ENCODE measurements around the gene CDK10. TPM values are rescaled to one million over a fixed set of nuclear protein-coding genes. Genes with fewer than 3 reads are reported as not detected.

Gene CDK10
- total and polyA plus RNA-seq, 9 of the 15 experiments (the other 6 are each of a cell fraction or from before 2014, with no cell fraction given): 2.0 to 85.1 (median 40.1) TPM

DNA sequence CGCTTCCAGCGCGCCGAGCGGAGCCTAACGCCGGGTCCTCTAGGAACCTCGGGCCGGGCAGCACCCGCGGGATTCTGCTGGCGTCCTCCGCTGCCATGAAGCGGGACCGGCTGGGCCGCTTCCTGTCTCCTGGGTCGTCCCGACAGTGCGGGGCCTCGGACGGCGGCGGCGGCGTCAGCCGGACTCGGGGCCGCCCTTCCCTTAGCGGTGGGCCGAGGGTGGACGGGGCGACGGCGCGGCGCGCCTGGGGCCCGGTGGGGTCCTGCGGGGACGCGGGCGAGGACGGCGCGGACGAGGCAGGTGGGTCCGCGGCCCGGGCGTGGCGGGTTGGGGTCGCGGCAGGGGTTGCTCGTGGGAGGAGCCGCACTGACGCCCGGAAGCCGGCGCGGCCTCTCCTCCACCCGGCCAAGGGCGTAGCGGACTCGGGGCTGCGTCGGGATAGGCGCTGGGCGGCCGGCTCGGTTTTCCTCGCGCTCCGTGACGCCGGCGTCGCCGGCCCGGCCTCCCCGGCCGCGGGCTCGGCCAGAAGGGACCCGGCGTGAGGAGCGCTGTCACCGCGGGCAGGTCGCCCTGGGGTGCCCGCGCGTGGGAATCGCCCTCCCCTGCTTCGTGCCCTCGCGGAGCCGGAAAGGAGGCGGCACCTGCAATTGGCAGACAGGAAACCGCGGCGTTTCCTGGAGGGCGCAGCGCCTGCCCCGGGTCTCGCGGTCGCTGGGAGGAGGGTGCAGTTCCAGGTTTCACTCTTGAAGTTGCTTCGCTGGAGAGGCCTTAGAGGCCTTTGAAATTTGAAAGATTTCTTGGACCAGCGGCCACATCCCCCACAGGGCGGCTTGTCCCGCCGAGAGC lies 35.3 kb downstream of the CDK10 start (continued):
- TF ChIP-seq, protein P1, sequence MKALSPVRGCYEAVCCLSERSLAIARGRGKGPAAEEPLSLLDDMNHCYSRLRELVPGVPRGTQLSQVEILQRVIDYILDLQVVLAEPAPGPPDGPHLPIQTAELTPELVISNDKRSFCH (CRISPR knock-in tag; IDR thresholded peaks at IDR 0.05): no peak
- TF ChIP-seq, protein P1 (tag; IDR thresholded peaks at IDR 0.05): peak; percentile 47; the same call in 1 of the 2 replicates
- TF ChIP-seq GABPA (tag; conservative IDR thresholded peaks at IDR 0.05; ENCODE audit: low read depth): no peak
- TF ChIP-seq GATAD2B (IDR thresholded peaks at IDR 0.05; ENCODE audit: borderline replicate concordance): no peak; the same call in 1 of the 2 replicates
- TF ChIP-seq, protein P2, sequence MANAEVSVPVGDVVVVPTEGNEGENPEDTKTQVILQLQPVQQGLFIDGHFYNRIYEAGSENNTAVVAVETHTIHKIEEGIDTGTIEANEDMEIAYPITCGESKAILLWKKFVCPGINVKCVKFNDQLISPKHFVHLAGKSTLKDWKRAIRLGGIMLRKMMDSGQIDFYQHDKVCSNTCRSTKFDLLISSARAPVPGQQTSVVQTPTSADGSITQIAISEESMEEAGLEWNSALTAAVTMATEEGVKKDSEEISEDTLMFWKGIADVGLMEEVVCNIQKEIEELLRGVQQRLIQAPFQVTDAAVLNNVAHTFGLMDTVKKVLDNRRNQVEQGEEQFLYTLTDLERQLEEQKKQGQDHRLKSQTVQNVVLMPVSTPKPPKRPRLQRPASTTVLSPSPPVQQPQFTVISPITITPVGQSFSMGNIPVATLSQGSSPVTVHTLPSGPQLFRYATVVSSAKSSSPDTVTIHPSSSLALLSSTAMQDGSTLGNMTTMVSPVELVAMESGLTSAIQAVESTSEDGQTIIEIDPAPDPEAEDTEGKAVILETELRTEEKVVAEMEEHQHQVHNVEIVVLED (CRISPR knock-in tag; IDR thresholded peaks at IDR 0.05): no peak
- no peak for TF ChIP-seq ZNF324 (CRISPR knock-in tag; IDR thresholded peaks at IDR 0.05)
- no peak for TF ChIP-seq HLTF (IDR thresholded peaks at IDR 0.05)
- TF ChIP-seq EGR1 (conservative IDR thresholded peaks at IDR 0.05): no peak
- TF ChIP-seq POLR2H (tag; IDR thresholded peaks at IDR 0.05; ENCODE audit: low read depth): no peak; the same call in 1 of the 2 replicates
- TF ChIP-seq STAT5B (CRISPR knock-in tag; IDR thresholded peaks at IDR 0.05): no peak
- TF ChIP-seq TCF3 (CRISPR knock-in tag; IDR thresholded peaks at IDR 0.05): no peak
- TF ChIP-seq NR3C1 (CRISPR knock-in tag; IDR thresholded peaks at IDR 0.05): no peak
- peak; percentile 16 for TF ChIP-seq PCBP1 (IDR thresholded peaks at IDR 0.05; ENCODE audit: low read depth, low read length, poor library complexity, severe bottlenecking)
- no peak for TF ChIP-seq ZNF79 (CRISPR knock-in tag; IDR thresholded peaks at IDR 0.05; ENCODE audit: low read depth)
- no peak for TF ChIP-seq GTF2A2 (tag; IDR thresholded peaks at IDR 0.05)
- TF ChIP-seq LCOR (CRISPR knock-in tag; IDR thresholded peaks at IDR 0.05): no peak
- TF ChIP-seq TGIF2 (CRISPR knock-in tag; IDR thresholded peaks at IDR 0.05): no peak
- TF ChIP-seq HMGN3 (IDR thresholded peaks at IDR 0.05; ENCODE audit: borderline replicate concordance, extremely low read depth, insufficient read length, low read depth, low read length): peak; percentile 14
- no peak for TF ChIP-seq ZNF384 (IDR thresholded peaks at IDR 0.05; ENCODE audit: low read depth, low read length)
- no peak for TF ChIP-seq PML (IDR thresholded peaks at IDR 0.05; ENCODE audit: low read length)
- no peak for TF ChIP-seq SETDB1 (IDR thresholded peaks at IDR 0.05; ENCODE audit: low read length)
- TF ChIP-seq, protein P3, sequence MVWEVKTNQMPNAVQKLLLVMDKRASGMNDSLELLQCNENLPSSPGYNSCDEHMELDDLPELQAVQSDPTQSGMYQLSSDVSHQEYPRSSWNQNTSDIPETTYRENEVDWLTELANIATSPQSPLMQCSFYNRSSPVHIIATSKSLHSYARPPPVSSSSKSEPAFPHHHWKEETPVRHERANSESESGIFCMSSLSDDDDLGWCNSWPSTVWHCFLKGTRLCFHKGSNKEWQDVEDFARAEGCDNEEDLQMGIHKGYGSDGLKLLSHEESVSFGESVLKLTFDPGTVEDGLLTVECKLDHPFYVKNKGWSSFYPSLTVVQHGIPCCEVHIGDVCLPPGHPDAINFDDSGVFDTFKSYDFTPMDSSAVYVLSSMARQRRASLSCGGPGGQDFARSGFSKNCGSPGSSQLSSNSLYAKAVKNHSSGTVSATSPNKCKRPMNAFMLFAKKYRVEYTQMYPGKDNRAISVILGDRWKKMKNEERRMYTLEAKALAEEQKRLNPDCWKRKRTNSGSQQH (CRISPR knock-in tag; IDR thresholded peaks at IDR 0.05): no peak
- no peak for TF ChIP-seq SP1 (CRISPR knock-in tag; IDR thresholded peaks at IDR 0.05)
- no peak for TF ChIP-seq ZNF41 (CRISPR knock-in tag; conservative IDR thresholded peaks at IDR 0.05)
- TF ChIP-seq MCM2 (IDR thresholded peaks at IDR 0.05; ENCODE audit: low read depth): no peak
- no peak for TF ChIP-seq ZNF12 (CRISPR knock-in tag; IDR thresholded peaks at IDR 0.05)
- no peak for TF ChIP-seq ZNF354B (CRISPR knock-in tag; IDR thresholded peaks at IDR 0.05)
- TF ChIP-seq HNRNPL (IDR thresholded peaks at IDR 0.05; ENCODE audit: low read depth, low read length): 0 out of 2 replicates have a peak, but pooled peaks have one; percentile 51
- TF ChIP-seq ESRRB (CRISPR knock-in tag; IDR thresholded peaks at IDR 0.05; ENCODE audit: borderline replicate concordance): no peak
